ENCODE measurements around the gene MARK1.

DNA sequence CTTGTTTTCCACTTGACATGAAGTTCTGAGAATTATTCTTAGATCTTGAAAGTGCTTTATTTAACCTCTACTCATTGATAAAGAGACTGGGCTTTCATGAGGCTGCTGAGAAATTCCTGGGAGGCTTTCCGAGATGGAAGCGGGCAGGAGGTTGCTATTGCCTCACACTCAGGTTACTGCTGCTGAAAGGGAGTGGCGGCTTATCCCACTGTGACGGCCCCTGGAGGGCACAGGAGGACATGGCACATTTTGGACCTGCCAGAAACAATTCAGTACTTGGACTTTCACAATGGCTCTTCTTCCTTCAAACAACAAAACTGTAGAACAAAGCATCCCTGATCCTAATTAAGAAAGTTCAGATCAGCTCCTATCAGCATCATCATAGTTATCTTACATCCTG lies 16.2 kb upstream of the MARK1 start:
- TF ChIP-seq, protein P1, sequence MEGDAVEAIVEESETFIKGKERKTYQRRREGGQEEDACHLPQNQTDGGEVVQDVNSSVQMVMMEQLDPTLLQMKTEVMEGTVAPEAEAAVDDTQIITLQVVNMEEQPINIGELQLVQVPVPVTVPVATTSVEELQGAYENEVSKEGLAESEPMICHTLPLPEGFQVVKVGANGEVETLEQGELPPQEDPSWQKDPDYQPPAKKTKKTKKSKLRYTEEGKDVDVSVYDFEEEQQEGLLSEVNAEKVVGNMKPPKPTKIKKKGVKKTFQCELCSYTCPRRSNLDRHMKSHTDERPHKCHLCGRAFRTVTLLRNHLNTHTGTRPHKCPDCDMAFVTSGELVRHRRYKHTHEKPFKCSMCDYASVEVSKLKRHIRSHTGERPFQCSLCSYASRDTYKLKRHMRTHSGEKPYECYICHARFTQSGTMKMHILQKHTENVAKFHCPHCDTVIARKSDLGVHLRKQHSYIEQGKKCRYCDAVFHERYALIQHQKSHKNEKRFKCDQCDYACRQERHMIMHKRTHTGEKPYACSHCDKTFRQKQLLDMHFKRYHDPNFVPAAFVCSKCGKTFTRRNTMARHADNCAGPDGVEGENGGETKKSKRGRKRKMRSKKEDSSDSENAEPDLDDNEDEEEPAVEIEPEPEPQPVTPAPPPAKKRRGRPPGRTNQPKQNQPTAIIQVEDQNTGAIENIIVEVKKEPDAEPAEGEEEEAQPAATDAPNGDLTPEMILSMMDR (IDR thresholded peaks at IDR 0.05) = no peak; the same call in 1 of the 2 replicates
- TF ChIP-seq POLR2AphosphoS5 (IDR thresholded peaks at IDR 0.05; ENCODE audit: low read depth, low read length) = no peak

Measured in Panc1 (cell line).